ENCODE measurements around the gene RIMBP2. TPM values are rescaled to one million over a fixed set of nuclear protein-coding genes. Genes with fewer than 3 reads are reported as not detected.
"Not testable (repeated sequence)": the region's sequence is repeated elsewhere in the genome, so short reads cannot be mapped to it uniquely, and the experiment has no call there.

RIMBP2 gene
- total RNA-seq, 1 experiment from 2014 or later = not detected

DNA sequence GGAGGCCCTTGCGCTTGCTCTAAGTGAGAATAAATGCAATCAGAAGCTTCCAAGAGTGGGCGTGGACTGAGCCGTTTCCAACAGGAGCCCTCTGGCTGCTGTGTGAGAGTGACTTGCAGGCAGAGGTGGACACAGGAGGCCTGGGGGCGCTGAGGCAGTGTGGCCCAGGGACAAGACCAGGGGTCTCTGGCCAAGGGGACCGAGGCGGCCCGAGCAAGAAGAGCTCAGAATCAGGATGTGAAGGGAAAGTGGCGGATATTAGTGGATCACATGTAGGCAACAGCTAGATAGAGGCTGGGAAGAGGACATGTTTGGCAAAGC is 8.6 kb downstream of the RIMBP2 start:
- DNase-seq (ENCODE audit: low read depth) = no peak

DNA sequence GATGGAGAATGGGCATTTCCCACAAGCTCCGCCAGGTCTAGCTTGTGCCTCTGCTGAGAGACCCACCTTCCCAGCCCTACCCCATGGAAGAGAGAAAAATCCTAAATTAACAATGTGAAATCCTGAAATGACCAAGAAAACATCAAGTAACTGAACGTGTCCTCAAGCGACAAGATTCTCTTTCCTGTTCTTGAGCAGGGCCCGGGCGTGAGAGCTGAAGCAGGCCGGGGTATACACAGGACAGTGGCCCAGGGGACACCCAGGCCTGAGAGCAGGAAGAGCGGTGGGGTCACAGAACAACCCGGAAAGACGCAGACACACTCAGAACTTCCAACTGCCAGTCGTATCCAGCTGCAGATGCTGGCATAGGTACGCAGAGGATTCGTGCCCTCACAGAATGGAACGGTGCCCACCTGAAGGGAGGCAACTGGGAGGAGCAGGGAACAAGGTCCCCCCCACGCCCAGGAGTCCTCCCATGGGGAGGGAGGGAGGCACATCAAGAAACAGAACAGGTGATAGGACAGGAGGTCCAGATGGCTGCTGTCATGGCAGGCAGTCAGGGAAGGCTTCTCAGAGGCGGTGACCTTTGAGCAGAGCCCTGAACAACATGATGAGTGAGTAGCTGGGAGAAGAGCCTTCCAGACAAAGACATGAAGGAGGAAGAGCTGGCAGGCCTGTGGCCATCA is 9.1 kb downstream of the RIMBP2 start:
- DNase-seq (ENCODE audit: low read depth) = no peak

DNA sequence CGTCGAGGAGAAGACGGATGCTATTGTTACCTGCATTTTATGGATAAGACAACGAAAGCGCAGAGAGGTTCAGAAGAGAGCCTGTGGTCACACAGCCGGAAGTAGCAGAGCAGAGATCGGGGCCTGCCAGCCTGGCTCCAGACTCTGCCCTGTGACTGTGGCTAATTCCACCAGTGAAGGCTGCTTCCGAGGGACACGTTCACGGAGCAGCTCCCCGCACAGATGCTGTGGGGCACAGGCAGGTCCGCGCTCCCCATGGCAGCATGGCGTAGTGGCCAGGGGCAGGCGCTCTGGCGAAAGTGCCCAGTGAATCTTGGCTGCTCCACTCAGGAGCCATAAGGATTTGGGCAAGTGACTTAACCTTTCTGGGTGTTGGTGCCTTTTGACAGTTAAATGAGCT is 9.8 kb downstream of the RIMBP2 start:
- no peak for DNase-seq (ENCODE audit: low read depth)

DNA sequence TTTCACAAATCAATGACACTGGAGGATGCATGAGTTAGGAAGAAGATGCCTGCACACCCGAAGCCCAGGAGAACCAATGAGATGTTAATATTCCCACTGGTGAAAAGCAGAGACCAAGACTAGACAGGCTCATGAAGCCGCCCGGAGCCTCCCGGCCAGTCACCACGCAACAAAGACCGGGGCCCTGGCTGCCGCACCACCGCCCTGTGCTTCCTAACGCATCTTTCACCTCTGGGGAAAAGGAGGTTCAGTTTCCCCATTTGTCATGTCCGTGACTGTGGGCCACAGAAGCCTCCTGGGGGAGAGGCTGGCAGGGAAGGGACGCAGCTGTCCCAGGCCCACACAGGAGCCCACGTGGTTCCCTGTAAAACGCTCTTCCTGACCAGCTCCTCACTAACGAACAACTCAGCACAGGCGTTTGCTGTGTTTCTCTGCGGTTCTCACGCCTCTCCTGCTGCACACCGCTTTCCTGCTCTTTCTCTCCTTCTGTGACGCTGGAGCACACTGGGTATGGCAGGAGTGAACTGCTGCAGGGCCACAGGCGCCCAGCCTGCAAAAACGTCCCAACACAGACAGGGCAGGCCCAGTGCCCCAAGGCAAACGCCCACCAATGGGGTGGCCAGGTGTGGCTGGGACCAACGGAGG is 10.8 kb downstream of the RIMBP2 start:
- DNase-seq (ENCODE audit: low read depth) = no peak

DNA sequence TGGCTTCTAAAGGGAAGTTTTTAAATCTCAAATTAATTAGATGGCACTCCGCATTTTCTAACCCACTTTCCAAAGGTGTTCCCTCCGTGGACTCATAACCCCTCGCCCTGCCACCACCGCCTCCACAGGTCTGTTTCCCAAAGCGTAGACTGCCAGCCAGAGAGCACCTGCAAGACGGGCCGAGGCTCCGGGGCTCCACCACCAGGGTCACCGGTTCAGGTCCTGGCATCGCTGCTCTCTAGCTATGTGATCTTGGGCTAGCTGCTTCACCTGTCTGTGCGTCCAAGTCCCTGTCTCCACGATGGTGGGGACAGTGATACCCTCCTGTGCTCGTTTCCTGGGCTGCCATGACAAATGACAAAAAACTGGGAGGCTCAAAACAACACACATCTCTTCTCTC is 11.5 kb downstream of the RIMBP2 start:
- no peak for DNase-seq (ENCODE audit: low read depth)

DNA sequence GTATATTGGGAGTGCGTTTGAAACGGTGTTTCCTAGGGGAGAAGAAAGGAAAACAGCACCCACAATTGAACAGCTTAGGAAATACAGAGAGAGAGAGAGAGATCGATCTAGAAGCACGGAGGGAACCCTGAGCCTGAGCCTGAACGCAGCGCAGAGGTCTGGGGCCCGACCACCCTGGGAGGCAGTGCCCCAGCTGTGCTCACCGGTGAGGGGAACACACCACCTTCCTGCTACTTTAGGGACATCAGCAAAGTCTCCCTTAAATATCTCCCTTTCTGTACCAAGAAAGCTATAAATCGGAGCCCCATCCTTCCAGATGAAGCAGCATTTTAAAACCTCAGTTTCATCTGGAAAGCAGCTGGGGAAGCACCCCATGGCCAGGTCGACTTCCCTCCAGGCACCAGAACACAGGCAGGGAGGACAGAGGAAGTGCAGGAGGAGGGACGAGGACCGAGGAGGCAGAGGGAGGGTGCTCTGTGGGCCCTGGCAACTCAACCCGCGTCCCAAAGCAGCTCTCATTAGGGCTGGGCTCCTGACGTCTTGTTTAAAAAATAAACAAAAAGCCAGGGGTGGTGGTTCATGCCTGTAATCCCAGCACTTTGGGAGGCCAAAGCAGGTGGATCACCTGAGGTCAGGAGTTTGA is 12.2 kb downstream of the RIMBP2 start:
- DNase-seq (ENCODE audit: low read depth) = no peak

DNA sequence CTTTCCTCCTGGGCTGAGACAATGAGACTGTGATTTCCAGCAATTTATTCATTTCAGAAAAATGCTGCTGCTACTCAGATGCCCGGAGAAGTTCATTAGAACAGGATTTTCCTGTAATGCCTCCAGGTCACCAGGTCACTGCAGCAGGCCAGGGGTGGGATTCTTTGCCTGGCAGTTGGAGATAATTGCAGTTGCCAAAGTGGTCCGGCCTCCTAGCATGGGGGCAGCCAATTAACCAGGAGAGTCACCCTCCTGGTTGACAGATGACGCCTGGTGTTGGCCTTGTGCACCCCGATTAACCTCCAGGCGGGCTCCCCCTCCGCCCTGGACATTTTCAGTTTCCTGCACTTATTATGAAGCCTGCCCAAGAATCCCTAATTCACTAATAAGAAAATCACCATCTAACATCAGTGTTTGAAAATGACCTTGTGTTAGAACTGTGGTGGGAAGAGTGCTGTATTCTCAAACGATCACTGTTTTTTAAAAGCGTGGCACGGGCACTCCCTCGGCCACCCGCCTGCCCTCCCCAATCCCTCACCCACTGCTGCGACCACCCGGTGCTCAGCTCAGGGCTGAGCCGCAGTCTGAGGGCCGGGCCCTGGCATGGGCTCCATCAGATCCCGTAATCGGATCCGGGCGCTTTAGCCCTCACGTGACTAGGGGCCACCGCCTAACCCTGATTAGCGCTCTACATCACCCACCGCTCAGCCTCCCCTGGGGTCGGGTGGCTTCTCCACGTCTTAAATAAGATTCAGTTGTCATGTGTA is 12.9 kb downstream of the RIMBP2 start:
- DNase-seq (ENCODE audit: low read depth) = no peak

DNA sequence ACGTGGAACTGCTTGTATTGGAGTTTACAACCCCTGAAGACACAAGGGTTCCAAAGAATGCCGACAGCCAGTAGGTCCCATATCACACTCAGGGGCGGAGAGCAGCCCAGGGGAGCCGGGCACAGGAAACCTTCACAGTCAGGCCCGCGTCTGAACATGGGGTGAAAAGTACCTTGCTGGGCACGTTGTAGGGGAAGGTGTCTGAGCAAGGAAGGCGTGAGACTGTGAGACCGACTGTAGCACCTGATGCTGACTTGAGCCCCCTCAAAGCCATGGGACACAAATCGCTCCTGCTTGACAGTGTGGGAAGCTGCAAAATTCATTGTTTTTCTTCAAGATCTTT is 14.7 kb downstream of the RIMBP2 start:
- DNase-seq (ENCODE audit: low read depth) = no peak

DNA sequence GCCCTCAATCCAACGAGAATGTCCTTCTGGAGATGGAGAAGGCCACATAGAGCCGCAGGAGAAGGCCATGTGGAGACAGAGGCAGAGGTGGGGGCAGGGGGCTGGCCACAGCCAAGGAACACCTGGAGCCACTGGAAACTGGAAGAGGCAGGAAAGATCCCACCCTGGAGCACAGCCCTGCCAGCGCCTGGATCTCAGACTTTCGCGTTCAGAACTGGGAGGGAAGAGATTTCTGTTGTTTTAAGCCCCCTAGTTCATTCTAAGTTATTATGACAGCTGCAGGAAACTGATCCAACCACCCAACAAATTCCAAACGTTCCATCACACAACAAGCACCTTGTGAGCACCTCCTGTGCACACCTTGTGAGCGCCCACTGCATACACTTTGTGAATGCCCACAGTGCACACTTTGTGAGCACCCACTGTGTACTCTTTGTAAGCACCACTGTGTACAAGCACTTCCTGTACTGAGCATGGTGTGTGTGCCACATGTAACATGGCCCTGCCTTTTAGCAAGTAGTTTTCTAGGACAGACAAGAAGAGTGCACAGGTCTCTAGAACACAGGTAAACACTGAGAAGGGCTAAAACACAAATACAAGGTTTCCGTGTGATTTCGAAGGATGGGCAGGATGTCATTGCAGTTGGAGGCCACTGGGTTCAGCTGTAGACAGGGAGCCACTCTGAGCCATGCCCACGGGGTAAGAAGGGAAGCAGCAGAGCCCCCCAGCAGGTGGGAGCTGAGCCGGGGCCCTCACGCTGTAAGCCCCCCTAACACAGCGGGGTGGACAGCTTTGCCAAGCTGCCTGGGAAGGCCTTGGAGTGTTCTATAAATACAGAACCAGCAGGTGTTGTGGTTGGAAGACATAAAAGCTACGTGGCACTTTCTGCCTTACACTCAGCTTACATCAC is 15.4 kb downstream of the RIMBP2 start:
- DNase-seq (ENCODE audit: low read depth) = no peak

DNA sequence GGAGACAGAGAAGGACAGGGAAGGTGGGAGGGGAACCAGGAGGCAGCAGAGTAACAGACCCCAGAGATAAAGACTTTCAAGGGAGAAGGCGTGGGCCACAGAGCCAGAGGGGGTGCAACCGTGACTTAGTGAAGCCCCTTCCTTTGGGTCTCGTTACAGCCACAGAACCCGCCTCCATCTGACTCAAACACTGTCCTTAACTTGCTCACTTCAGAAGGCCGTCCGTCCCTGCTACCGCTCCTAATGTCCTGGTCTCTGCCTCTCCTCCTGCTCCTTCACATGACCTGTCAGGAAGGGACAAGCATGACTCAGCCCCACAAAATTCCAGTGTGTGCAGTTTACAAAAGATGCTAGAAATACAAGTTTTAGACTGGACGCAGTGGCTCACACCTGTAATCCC is 18.0 kb downstream of the RIMBP2 start:
- DNase-seq (ENCODE audit: low read depth) = peak; percentile 2

DNA sequence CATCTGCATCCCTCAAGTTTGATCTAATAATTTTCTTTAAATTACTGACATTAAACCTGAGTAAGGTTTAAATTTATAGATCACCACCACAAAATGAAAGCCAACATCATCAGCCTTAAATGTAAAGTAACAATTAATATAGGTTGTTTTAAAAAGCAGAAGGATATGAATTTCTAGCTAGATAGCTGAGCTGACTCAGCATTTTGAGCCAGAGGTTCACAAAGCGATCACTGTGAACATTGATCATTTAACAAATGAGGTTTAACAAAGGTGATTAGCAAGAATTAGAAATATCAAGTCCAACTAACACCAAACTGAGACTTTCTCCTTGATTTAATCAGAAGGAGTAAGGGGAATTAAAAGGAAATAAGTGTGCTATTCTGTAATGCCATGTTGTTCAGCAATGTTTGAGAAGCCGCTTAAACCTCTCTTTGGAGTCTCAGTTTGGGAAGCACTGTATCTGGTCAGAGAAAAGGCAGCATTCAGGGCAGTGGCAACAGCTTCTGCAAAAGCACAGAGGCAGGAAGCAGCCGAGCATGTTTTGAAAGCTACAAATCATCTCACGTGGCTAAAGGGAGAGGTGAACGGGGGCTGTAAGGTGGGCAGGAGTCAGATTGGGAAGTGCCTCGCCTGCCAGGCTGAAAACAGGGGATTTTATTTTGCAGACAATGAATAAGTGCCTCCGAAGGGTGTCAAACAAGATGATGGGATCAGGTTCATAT is 19.6 kb downstream of the RIMBP2 start:
- DNase-seq (ENCODE audit: low read depth) = no peak

DNA sequence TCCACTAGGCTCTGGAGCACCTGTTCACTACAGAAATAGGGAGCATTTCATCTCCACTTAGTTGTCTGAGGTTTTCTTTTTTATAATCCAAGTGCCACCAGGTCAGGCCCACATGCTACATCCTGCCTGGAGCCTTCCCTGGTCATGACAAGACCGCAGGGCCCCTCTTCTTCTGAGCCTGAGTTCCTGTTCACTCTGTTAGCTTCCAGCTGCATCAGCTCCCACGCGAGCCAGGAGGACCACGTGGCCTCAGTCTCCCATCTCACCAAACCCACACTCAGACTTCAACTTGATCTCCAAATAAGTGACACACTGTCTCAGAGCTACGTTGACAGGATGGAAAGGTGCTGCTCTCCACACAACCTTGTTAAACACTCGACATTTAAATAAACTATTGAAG is 21.0 kb downstream of the RIMBP2 start:
- DNase-seq (ENCODE audit: low read depth) = no peak

DNA sequence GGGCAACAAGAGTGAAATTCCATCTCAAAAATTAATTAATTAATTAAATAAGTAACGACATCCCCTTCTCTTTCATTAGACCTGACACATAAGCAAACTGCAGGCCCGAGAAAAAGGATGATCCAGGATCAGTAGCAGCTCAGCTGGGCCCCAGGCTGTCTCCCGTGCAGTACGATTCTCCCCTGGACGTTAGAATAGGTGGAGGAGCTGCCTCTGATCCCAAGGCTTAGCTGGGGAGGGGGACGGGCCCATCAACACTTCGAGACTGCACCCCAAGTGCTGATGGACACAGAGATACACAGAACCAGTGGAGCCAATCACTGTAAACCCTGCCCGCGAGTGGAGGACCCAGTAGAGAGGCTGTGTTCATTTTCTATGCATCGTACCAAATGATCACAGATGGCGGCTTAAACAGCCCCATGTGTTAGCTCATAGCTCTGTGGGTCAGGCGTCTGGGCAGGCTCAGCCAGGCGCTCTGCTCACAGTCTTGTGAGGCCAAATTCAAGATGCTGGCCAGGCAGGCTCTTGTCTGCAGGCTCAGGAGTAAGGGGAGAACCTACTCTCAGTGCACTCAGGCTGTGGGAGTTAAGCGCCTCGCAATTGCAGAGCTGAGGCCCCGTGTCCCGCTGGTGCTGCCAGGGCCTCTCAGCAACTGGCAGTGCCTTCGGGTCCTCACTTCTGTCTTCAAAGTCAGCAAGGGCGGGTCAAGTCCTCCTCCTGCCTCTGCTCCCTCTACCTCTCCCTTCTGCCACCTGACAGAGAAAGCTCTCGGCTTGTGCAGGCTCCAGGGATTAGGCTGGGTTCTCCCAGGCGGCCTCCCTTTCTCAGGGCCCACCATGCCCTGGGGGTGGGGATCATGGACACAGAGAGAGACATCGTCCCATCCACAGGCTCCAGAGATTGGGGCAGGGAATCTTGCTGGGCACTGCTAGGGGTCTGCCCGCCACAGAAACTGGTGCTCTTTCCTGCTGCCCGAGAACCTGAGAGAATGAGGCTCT is 26.4 kb downstream of the RIMBP2 start:
- no peak for DNase-seq (ENCODE audit: low read depth)

DNA sequence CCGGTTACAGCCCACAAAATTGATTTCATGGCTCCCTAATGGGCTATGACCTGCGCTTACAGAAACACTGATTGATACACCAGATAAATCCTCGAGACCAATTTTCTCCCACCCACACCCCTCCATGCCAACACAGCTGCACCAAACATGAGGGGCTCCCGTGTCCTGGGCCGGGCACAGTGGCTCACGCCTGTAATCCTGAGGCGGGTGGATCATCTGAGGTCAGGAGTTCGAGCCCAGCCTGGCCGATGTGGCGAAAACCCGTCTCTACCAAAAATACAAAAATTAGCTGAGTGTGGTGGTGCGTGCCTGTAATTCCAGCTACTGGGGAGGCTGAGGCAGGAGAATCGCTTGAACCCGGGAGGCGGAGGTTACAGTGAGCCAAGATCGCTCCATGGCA is 27.1 kb downstream of the RIMBP2 start:
- not testable (repeated sequence) for DNase-seq (ENCODE audit: low read depth)

DNA sequence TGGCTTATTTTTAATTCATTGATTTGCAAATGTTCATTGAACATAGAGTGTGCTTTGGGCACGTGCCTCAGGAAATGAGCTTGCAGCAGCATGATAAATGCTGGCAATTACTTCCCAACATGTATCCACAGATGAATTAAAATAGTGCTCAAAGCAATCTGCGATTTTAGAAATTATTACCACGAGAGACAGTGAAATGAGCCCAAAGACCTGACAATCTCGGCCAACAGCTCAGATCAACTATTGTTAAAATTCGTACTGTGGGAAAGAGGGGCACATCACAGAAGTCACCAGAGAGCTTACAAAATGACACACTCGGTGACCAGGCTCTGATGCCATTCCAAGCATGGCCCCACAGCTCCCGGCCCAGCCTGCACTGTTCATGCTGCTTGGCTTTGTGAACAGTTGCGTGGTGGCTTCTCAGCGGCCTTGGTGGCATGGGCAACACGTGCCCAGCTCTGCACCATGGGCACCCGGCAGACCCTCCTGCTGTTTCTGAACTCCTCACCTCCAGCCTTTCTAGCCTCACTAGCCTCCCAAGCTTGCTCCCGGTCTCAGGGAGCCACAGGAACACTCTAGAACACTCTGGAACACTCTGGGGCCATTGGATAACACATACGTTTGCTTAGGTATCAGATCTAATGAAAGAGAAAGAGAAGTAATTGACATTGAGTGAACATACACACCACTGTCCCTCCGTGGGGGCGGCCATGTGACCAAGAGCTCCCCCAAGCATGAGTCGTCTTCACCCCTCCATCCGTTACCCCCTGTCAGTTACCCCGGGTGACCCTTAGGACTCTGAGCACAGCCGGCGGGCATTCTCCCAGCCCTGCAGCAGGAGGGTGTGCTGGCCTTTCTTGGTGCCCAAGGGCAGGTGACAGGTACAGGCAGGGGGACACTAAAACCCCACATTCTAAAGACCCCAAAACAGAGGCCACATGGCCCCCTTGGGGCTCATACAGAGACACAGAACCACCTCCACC is 28.0 kb downstream of the RIMBP2 start:
- DNase-seq (ENCODE audit: low read depth) = no peak

DNA sequence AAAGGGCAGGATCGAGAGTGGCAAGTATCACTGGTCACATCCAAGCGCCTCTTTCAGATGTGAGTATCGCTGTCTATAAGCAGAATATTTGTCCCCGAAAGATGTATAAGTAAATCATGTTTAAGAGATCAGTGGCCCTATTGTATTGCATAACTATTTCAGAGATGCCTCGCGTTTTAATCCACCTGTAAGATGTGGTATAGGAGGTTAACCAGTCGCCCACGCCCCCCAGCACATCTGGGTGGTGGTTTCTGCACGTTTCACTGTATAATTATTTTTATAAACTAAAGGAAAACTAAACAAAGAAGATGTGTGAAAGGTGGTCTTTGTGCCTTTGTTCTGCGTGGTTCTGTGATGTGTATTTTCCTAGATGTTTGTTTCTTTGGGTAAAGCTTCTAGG is 28.9 kb downstream of the RIMBP2 start:
- DNase-seq (ENCODE audit: low read depth) = no peak

DNA sequence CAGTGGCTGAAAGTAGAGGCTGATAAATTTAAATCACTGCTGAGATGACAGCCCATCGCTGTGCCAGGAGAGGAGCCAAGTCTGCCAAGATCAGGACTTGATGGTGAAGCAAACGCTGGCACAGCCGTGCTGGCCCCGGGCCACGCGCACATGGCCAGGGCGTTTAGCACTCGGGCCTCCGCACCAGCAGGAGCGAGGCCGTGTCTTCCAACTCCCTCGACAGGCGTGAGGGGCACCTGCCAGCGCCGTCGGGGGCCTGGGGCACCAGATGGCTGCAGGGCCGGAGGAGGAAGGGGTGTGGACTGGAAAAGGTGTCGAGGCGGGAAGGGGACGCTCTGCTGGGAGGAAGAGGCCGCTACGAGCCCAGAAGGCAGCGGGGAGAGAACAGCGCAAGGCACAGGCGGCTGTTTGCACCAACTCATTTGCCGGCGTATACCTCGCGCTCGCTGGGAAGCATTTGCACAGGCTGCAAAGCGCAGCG is 29.5 kb downstream of the RIMBP2 start:
- no peak for DNase-seq (ENCODE audit: low read depth)

DNA sequence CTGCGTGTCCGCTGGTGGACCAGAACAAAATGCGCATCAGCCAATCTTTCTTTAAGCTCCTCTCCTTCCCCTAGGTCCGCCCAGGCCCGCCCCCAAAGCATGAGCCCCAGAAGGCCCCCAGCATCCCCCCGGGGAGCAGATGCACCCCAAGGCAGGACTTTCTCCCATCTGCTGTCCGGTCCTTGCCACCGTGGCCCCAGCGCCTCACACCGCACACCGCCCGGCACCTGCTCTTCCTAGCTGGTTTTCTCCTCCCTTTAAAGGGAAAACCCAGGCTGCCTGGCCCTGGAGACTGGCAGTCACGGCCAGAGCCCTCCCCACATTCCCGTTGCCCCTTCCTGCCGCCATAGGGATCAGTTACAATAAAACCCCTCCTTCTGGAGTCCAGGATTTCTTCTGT is 30.2 kb downstream of the RIMBP2 start:
- DNase-seq (ENCODE audit: low read depth) = no peak
